Stimulated activated CD8-positive, alpha-beta memory T cell treated with anti-CD3 and anti-CD28 coated beads, Interleukin-4, amount 100 ng/mL, for 24 hours (primary cell): ENCODE results near the gene PTGES2.
"Not testable (repeated sequence)": the region's sequence is repeated elsewhere in the genome, so short reads cannot be mapped to it uniquely, and the experiment has no call there.

ENCODE experiments used
- DNase-seq: peaks from one replicate; pipeline ENCODE4 v3.0.0-alpha.2; 2020; ENCODE audit warnings: low read depth

Gene PTGES2

DNA sequence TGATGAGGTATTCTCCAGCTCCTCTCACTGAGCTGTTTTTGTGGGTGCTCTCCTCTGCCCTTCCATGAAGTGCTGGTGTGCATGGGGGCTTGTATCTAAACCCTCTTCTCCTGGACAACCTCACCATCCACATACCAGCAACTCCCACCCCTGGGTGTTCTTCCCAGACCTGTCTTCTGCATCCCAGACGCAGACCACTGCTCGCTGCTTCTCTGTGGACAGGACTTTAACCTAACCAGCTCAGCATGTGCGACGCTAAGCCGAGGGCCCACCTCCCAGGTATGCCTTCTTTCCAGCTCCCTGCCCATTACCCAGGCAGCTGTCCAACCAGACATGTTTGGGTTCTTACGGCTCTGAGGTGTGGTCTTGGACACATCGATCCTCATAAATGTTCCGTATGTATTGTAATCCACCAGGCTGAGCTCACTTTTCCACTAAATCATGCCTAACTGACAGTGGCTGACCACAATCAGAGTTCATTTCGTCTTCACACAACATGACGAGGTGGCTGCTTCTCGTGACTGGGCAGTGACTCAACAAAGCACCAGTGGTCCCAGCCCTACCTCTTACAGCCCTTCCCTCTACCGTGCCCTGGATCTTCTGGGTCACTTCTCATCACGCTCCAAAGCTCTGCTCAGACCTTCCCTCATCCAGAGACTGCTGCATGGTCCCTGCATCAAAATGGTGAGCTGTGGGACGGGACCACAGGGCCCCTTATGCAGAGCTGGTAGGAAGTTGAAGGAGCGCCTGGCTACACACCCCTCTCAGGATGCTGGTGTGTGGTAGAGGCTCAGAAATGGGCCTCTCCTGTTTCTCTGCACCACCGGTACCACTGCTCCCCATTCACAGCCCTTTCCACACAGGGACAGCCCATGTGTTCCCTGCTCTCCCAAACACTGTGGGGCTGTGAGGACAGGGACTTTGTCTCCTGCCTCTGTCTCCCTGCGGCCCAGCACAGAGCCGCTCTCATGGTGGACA, 9.6 kb upstream of the PTGES2 start:
- no peak for DNase-seq

DNA sequence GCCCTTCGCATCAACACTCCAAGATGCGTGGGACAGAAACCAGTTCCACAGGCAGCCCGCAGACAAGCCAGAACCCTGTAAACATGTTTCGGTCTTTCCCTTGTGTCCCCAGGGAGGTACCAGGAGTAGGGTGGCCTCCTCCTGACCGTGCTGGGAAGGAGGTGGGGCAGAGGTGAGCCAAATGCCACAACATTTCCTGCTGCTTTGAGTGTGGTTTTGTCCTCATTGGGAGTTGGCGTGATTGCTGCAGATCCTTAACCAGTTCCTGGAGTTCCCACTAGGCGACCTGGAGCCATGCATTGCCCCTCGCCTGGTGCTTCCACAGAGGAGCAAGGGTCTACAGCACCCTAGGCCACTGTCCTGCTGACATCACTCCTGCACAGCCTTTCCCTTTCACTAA, 8.0 kb upstream of the PTGES2 start:
- not testable (repeated sequence) for DNase-seq

DNA sequence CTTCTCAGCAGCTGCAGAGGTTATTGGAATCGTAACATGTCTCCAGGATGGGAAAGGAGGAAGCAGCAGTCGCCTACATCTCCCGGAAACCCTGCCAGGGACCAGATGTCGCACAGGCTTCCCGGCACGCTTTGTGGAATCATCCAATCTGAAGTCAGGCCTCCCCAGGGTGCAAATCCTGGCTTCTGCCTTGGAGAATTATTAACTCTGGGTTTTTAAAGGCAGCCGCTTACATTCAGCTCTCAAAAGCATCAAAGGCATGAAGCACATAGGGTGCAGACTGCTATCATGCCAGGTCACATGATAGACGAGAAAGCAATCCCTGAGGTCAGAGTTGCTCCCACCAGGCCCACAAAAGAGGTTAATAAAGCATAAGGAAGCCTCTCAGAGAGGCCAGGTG, 4.6 kb upstream of the PTGES2 start:
- DNase-seq = not testable (repeated sequence)

DNA sequence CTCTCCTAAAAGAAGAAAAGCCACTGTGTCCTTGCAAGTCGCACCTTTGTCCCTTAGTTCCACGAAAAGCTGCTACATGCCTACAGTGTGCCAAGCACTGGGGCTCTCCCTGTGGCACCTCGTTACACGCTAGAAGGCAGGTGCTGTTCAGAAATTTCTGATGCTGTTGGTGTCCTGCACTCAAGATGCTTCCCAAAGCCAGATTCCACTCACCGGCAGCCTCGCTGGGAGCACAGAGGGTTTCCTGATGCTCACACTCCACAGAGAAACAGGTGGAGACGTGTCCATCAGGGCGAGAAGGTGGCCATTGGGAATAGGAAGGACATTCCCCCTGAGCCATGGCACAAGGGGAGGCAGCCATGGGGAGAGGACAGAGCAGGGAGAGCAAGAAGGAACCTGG, 3.8 kb upstream of the PTGES2 start:
- not testable (repeated sequence) for DNase-seq

DNA sequence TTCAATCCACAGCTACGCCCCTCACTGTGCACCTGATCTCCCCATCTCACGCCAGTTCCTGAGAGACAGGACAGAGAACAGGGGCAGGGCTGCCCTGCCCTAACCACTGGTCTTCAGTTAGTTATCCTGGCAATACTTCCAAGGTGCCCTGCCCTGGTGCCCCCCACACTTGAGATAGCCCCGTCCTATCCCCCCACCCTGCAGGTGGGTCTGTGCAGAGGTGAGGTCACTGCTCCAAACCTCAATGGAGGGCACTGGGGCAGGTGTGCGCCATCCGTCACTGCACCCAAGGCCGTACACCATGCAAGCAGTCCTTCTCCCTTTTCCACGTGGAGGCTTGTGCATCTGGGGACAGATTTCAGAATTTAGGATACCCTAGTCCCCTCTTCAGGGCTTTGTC, 3.1 kb upstream of the PTGES2 start:
- DNase-seq = not testable (repeated sequence)

DNA sequence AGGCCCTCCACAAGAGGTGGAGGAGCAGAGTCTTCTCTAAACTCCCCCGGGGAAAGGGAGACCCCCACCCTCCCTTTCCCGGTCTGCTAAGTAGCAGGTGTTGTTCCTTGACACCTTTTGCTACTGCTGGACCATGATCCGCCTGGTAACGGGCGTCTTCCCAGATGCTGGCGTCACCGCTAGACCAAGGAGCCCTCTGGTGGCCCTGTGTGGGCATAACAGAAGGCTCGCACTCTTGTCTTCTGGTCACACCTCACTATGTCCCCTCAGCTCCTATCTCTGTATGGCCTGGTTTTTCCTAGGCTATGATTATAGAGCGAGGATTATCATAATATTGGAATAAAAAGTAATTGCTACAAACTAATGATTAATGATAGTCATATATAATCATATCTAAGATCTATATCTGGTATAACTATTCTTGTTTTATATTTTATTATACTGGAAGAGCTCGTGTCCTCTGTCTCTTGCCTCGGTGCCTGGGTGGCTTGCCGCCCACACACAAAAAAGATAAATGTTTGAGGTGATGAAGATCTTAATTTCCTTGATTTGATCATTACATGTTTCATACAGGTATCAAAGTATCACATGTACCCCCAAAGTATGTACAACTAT, 2.6 kb upstream of the PTGES2 start:
- peak; percentile 44 for DNase-seq

DNA sequence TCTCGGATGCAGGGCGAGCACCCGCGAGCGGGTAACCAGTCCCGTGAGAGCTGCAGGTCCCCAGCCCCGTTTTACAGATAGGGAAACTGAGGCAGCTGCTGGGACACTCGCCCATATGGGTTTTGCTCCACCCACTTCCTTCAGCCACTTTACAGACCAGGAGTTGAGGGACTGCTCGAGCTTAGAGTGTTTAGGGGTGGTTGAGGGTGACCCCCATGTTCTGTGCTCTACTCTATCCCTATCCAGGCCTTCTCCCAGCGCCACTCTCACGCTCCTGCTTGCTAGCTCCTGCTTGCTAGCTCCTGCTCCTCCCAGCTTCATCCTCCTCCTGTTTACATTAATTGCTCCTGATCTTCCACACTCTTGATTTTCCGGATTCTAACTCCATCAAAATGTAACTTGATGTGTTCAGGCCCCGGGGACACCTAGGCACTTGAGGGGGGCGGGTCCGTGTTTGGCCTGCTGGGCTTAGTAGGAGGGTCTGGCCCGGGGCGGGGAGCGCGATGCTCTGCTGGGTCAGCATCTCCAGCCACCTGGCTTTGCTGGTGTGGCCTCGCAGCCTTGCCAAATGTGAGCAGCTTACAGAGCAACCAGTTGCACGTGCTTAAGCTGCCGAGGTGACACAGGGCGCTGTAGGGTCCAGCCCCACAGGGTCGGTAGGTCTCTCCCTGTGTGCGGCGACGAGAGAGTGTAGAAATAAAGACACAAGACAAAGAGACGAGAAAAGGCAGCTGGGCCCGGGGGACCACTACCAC, 1.5 kb upstream of the PTGES2 start:
- no peak for DNase-seq

DNA sequence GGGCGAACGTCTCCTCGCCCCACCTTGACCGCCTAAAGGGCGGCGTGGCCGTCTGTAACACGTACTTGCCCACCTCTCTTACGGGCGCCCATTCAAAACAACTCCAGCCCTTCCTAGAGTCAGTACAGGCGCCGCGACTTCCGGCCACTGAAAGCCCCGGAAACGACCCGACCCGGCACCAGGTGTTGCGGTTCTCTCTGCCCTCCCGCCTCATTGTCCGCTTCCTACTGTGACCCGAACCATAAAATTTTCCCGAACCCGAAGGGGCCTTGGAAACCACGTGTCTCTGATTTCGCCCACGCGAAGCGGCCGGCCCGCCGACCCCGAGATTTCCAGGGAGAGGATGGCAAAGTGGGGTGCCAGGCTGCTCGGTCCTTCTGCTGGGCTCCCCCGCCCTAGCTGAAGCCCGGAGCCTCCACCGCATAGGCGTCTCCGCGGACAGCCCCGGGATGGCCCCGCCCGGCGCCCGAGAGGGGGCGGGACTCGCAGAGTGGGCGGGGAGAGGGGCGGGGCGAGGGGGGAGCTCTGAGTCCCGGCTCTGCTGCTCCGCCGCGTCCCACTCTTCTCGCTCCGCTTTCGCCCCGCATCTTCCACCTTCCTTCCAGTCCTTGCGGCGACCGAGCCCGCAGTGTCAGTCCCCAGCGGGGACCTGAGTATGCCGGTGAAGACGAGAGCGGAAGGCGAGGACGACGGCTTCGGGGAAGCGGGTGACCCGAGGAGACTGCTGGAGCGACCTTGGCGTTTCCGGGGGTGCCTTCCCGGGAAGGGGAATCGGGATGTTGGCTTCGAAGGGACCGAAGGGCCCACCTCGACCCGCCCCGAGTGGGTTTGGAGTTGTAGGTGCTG, 684 bp upstream of the PTGES2 start:
- DNase-seq = peak; percentile 72

DNA sequence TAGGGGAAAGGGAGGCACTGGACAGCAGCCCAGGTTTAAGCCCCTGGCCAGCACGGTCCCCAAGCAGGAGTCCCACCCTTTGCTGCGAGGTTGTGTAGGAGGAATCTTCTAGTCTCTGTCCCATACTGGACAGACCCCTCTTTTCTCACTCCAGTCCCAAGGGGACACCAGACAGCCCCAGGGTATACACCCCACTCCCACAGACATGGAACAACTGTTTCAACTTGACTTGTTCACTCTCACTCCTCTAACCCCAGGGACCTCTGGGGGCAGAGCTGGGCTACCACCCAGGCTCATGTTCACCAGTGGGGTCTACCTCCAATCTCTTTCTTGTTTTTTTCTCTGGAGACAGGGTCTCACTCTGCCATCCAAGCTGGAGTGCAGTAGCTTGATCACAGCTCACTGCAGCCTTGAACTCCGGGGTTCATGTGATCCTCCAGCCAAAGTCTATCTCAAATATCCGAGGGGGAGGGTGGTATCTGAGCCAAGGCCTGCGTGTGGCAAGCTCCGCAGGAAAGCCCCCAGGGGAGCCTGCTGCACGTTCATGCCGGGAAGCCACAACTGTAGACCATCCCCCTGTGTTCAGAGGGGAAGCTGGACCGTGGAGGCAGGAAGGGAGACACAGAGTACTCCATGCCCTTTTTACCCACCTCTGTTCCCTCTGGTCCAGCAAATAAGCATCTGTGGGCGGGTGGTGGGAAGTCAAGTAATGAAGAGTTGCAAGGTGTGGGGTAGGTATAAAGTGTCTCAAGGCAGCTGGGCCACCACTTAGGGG, 1.8 kb downstream of the PTGES2 start:
- DNase-seq = no peak

DNA sequence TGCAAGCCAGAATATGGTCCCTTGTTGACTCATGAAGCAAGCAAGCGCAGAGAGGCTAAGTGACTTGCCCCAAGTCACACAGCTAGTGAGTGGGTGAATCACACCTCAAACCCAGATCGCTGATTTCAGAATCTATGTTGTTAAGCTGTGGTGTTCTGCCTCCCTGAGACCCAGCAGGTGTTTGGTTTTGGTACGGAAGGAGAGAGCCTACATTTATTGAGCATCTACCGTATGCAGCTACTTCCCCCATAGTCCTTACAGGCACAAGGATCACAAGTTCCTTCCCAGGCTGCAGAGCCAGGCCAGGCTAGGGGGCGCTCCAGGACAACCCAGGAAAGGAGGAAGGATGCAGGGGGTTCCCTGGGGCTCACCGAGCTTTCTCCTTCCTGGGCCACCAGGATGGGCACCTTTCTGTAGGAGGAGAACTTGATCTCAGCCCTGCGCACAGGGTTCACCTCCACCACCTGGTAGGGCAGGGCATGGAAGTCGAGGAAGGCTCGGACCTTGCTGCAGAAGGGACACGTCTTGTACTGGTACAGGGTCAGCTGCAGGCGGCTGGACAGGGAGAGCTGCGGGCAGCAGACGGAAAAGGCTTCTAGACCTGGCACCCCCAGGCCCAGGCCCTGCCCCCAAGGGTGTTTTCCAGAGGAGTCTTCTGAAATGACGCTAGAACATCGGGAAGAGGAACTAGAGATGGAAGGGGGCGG, 2.5 kb downstream of the PTGES2 start:
- peak; percentile 28 for DNase-seq

DNA sequence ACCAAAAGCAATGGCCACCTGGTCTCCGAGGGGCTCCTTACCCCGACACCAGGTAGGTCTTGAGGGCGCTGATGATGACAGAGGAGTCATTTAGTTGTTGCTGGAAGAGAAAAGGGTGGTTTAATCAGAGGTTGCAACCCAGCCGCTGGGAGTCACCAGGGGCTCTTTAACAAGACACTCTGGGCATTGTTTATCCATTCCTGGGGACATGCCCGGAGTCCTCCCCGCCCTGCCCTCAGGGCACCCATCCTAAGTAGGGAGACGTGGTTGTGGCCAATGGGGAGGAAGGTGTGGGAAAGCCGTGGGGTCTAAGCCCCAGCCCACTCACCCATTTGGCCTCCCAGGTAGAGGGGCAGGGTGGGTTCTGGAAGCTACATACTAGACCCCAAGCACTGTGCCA, 3.1 kb downstream of the PTGES2 start:
- no peak for DNase-seq

DNA sequence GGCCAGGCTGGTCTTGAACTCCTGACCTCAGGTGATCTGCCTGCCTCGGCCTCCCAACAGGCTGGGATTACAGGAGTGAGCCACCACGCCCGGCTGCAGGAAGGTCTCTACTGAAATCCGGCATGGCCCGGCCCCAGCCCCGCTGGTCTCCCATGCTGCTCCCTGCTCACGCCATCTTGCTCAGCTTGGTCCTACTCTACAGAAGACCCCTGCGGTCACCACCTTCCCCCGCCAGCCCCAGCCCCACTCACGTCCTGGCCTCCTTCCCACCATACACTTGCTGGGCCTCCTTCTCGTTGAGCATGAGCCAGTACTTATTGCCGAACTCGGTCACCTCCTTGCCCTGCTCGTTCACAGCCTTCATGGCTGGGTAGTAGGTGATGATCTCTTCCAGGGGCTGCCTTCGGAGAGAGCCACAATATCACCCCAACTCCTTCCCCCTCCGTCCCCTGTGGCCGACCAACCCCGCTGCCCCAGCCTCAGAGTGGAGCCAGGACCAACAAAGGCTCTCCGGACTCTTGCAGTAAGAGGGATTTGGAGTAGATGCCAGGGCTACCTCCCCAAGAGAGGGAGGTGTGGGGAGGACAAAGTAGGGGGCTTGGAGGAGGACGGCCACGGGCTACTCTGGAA, 4.0 kb downstream of the PTGES2 start:
- DNase-seq = no peak

DNA sequence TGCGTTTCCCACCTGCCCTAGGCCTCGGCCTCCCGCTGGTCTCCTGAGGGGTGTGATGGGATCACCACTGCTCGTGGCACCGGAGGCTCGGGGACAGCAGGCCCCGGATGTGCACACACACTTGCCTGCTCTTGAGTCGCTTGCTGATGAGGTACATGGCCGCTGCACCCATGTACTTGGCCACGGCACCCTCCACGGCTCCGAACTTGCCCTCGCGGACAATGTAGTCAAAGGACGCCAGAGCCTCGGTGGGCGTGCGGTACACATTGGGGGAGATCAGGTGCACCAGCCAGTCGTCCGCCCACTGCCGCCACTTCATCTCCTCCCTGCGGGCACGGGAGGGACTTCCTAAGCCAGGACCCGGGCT, 4.7 kb downstream of the PTGES2 start:
- no peak for DNase-seq

DNA sequence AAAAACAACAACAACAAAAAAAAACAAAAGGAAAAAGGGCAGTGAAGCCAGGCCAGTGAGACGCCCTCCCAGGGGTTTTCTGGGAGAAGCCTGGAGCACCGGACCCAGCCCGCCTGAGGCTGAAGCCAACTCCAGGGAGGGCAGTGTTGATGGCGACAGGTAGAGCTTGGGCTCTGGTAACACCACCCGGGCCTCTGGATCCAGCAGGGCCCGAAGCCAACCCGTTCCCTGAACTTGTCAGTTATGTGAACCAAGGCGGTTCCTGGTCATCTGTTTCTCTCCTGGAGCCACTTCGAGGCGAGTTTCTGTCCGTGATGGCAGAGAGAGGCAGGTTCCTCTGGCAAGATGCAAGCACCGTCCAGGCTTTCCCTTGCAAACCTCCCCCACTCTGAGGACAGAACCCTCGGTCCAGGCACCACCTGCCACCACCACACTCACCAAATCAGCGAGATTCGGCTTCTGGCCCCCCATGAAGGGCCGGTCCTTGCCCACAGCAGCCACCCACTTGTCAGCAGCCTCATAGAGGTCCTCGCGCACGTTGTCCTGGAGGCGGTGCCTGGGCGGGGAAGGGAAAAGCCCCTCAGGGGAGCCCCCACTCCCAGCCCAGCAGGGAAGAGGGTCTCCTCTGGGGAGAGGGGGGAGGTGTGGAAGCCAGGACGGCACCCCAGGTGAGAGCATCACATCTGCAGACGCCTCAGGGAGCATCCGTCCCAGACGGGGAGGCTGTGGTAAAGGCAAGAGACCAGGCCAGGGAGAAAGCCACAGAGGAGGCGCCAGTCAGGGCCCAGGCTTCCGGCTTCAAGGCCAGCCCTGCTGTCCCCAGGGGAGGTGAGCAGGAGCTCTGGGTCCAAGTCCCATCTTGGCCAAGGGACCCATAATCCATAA, 5.4 kb downstream of the PTGES2 start:
- no peak for DNase-seq

DNA sequence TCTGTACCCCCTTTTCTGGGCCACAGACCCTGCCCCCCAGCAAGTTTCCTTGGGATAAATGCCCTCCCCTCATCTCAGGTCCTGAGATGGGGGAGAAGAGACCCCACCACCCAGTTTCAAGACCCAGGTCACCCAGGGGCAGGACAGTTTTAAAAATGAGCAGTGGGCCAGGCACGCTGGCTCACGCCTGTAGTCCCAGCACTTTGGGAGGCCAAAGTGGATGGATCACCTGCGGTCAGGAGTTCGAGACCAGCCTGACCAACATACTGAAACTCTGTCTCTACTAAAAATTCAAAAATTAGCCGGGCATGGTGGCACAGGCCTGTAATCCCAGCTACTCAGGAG, 6.1 kb downstream of the PTGES2 start:
- DNase-seq = no peak

DNA sequence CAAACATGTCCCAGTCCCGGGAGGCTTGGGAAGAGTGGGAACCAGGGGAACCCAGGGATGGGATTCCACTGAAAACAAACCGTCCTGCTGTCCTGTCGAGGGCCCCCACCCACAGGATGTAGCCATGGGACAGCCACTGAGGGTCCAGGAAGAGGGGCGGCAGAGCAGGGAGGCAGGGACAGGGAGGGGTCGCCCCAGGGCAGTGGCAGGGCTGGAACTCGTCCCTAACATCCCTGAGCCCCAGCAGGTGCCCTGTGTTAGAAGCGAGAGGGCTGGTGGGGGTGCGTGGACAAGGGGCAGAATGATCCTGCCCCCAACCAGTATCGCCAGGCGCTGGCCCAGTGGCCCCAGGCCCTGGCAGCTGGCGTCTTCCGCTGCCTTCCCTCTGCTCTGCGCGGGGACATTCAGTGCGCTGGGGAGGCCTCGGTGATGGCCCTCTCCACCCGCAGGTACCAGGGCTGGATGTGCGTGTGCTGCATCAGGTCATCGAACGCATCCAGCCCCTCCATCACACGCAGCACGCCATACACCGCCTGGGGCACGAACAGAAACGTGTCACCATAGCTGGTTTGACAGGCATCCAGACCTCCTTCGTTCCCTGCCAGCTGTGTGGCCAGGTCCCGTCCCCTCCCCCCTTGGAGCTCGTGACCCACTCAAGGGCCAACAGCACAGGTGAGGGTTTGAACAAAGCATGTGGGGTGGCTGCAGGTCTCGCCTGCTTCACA, 6.6 kb downstream of the PTGES2 start:
- no peak for DNase-seq

DNA sequence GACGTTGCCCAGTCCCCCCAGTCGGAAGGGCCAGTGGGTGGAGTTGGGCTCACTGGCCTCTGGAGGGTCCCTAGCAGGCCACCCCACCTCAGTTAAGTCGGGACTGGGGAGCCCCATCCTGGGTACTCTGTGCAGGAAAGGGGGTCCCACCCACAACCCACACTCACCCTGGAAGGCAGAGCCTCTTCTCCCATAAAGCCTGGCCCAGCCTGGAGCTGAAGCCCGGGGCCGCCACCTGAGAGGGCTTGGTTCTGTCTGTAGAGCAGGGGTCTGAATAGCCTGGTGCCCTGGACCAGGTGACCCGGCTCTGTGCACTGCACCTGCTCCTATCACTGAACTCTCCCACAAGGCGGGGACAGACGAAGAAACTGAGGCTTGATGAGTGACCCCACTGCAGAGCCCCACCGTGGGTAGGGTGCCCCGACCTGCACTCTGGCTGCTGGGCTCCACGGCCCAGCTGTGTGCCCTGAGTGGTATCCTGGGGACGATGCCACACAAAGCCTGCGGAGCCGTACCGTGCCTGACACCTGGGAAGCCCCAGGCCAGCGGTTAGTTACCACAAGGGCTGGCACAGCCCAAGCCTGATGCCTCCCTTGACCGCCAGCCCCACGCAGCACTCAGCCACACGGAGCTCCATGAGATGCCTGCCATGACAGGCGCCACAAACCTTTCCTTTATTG, 7.3 kb downstream of the PTGES2 start:
- no peak for DNase-seq
